H54 (cell line): ENCODE data around the gene PSIP1.
"Not testable (repeated sequence)": the region's sequence is repeated elsewhere in the genome, so short reads cannot be mapped to it uniquely, and the experiment has no call there.

Experiments
- DNase-seq: peaks from one replicate; pipeline ENCODE4 v3.0.0; 2011; ENCODE audit warnings: low spot score, mixed read lengths; ENCODE audit not compliant: insufficient read length
- FAIRE-seq: peaks from 3 replicates; lab custom pipeline; 2011; peaks lifted over from hg19 to GRCh38; lab: Jason Lieb, UNC
- POLR2A ChIP-seq: IDR thresholded peaks from 2 replicates; pipeline ENCODE4 v1.6.1; 2011; ENCODE audit warnings: low read depth, mild to moderate bottlenecking, low read length

The PSIP1 gene

GRCh38 chr9:15510789-15511575, at the start of gene PSIP1:
TSS of gene PSIP1 (minus strand) at chr9:15510970. CDS start at chr9:15510188, 782 bp downstream.
- FAIRE-seq = peak; percentile 94
- peak; percentile 86 for TF ChIP-seq POLR2A
- peak; percentile 64 for DNase-seq

DNA sequence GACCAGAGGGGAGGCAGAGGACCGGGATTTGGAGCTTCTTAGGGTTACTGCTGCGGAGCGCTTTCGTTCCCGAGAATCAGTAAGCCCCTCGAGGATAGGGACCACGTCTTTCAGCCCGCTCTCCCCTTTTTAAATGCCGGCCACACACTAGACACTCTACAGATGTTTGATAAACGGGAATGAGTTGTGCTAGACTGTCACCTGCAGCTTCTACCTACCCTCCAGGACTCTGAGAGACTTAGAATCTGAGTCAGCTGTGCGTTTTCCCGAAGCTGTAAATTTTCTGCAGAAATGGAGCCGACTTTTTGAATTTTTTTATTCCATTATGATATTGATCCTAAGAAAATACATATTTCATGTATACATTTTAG, 42.7 kb upstream of the PSIP1 start:
- no peak for TF ChIP-seq POLR2A
- DNase-seq (no peak), FAIRE-seq (no peak)

DNA sequence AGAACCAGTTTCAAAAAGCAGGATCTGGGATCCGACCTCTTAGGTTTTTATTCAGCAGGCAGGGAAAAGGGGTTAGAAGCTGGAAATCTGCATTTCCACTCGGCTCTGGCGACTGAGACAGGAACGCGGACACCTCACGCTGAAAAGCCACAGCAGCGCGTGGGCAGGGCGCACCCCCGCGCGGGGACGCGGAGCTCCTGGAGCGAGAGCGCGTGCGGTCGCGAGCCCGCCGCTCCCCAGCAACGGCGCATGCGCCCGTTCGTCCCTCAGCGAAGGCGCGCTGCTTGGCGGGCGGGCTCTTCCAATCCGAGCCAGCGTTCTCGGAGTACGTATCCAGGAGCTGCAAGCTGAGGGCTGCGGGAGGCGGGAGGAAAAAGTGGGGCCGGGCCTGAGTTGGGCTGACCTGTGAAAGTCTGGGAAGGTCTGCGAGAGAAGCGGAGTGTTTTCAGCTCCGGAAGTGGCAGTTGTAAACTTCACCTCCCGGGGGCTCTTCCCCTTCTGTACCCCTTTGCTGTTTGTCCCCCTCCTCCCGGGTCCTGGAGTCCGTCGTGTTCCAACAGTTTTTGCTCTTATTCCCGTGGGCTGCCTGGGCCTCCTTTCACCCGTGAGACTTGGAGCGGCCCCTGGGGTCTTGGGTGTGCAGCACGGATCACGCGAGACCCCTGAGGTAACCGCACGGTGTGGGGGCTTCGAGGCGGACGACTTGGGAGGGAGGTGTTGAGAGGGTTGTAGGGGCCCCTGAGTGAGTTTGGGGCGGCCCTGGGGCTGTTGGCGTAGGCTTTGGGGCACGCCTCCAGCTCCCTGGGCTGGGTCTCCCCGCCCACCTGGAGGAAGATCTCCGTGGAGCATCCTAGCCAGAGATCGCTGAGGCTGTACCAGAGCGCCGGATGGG, 42.1 kb upstream of the PSIP1 start, which contains the start of gene CCDC171:
Gene CCDC171, plus strand, starts transcription at position 408 of the 892 bp plus-strand sequence. CDS start 11,046 bp downstream, outside the sequence.
- peak; percentile 95 for FAIRE-seq
- TF ChIP-seq POLR2A = peak; percentile 74
- DNase-seq = peak; percentile 96

DNA sequence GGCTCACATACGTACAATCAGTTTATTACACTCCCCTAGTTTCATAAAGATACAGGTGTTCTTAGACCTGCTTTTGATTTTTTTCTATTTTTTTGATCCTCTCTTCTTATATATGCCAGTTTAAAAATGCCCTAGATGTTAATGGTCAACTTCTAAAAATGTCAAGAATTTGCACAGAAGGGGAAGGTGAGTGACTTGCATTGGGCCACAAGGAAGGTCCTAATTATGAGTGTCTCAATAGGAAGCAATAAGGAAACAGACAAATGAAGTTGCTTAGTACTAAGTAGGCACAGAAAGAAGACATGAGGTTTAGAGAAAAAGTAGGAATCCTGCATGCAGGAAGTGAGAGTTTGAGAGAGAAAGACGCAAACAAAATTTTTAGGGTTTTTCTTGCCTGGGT, 38.8 kb upstream of the PSIP1 start:
- FAIRE-seq (no peak), DNase-seq (no peak)
- no peak for TF ChIP-seq POLR2A

DNA sequence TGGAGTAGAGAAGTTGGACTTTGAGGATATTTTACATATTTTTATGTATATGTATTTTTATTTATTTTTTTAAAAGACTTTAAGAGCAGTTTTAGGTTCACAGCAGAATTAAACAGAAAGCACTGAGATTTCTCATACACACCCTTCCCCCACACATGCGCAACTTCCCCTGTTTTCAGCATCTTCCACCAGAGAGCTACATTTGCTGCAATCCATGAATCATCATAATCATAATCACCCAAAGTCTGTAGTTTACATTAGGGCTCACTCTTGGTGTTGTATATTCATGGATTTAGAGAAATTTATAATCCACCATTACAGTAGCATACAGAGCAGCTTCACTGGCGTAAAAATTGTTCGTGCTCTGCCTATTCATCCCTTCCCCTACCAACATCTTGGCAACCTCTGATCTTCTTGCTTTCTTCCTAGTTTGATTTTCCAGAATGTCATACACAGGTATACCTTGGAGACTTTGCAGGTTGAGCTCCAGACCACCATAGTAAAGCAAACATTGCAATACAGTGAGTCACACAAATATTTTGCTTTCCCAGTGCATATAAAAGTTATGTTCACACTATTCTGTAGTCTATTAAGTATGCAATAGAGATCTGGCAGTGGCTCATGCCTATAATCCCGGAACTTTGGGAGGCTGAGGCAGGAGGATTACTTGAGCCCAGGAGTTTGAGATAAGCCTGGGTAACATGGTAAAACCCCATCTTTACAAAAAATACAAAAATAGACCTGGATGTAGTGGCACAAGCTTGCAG, 32.5 kb upstream of the PSIP1 start:
- FAIRE-seq (peak; percentile 50), DNase-seq (no peak)
- no peak for TF ChIP-seq POLR2A

DNA sequence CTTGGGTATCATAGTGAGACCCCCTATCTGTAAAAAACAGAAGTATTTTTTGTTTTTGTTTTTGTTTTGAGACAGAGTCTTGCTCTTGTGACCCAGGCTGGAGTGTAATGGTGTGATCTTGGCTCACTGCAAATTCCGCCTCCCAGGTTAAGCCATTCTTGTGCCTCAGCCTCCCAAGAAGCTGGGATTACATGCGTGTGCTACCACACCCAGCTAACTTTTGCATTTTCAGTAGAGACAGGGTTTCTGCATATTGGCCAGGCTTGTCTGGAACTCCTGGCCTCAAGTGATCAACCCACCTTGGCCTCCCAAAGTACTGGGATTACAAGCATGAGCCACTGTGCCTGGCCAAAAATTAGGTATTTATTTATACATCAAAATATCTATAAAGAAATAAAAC, 31.9 kb upstream of the PSIP1 start:
- no peak for FAIRE-seq
- TF ChIP-seq POLR2A = no peak

GRCh38 chr9:15541872-15542271, 31.1 kb upstream of the PSIP1 start:
- DNase-seq = no peak
- peak; percentile 23 for FAIRE-seq
- no peak for TF ChIP-seq POLR2A

More for the DNA sequence above, 31.9 kb upstream of the PSIP1 start:
- DNase-seq = no peak

GRCh38 chr9:15531380-15531779, 20.6 kb upstream of the PSIP1 start:
- DNase-seq = no peak
- FAIRE-seq = no peak
- no peak for TF ChIP-seq POLR2A

DNA sequence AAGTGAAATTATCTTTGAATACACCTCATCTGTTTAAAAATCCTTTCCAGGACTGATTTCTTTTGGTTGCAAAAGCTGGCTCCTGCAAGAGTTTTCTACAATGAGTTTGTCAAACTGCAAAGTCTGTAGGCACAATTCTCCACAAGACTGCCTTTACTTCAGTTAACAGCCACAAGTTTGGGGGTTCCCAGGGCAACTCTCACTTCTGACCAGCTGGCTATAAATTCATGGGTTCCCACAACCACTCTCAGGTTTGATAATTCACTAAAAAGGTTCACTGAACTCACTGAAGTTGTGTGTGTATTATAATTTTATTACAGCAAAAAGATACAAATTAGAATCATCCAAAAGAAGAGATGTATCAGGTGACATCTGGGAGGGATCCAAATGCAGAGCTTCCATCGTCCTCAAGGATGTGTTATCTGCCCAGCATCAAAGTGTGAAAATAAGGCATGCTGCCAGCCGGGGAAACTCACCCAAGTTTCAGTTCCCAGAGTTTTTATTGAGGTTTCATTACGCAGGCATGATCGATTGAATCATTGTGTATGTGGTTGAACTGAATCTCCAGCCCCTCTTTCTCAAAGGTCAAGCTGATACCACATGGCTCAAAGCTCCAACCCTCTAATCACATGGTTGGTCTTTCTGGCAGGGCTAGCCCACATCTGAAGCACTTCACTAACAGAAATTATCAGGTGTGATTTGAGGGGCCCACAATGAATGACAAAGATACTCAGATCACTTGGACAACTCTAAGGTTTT, 19.0 kb upstream of the PSIP1 start:
- DNase-seq = no peak
- no peak for FAIRE-seq
- no peak for TF ChIP-seq POLR2A

DNA sequence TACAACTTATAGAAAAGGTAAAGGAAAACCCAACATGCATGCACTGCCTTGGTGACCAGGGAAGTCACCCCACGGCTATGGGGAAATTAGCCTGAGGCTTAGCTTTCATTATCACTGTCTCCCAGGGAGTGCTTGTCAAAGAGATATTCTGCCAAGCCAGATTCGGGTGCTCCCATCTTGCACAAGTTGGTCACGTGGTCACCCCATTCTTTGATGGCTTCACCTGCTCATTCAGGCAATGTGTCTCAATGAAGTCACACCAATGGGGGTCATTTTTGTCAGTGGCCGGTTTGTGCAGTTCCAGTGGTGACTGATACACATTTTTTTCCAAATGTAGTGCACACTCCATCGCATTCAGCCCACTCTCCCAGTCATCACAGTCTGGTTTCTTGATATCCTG, 16.3 kb upstream of the PSIP1 start:
- not testable (repeated sequence) for DNase-seq, FAIRE-seq

- no peak for TF ChIP-seq POLR2A
- DNase-seq = no peak
- no peak for FAIRE-seq
These were observed 15.2 kb upstream of the PSIP1 start for GRCh38 chr9:15525958-15526357.

DNA sequence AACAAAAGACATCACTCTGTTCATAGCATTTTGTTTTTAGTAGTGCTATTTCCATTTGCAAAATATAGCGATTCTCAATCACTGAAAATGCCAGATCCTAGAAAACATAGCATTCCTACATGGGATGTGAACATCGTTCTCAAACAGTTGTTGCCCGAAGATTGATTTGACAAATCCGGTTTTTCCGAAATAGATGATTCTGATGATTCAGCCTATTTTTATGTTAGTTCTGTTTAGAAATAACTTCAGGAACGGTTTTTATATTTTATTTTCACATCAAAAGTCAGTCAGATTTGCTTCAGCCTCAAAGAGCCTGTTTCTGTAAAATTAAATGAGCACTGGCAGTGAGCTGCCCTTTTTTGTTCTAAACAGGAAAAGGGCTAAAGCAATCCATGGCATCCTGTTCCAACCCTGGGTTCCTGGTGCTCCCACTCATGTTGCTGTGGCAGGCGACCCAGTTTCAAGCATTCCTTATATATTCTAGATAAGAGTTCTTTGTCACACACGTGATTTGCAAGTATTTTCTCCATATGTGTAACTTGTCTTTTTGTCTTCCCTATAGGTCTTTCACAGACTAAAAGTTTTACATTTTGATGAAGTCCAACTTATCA, 14.2 kb upstream of the PSIP1 start:
- no peak for FAIRE-seq
- no peak for DNase-seq
- TF ChIP-seq POLR2A = no peak

- FAIRE-seq = no peak
- no peak for DNase-seq
- no peak for TF ChIP-seq POLR2A
These were observed 11.5 kb upstream of the PSIP1 start for GRCh38 chr9:15522130-15522755.
